ENCODE results near the gene C5orf63. TPM values are rescaled to one million over a fixed set of nuclear protein-coding genes. Genes with fewer than 3 reads are reported as not detected.

The C5orf63 gene
- total and polyA plus RNA-seq, 12 donors: 5.4 to 18.3 (median 12.2) TPM

- no peak for TF ChIP-seq CTCF (IDR thresholded peaks at IDR 0.05)
- H3K4me3 ChIP-seq: no peak overlapping the region
- intact Hi-C loops (cut with DNase I): no loop called here
- peaks cover 0 to 23% (median 6%) of the 10 kb centered on the region in 9 donors for H3K36me3 ChIP-seq
- no peak for DNase-seq
- no peak overlapping the region for H3K27ac ChIP-seq
- H3K9me3 ChIP-seq: no peaks in the 10 kb centered on the region
- ATAC-seq: no peak
- H3K27me3 ChIP-seq: no peaks in the 10 kb centered on the region
- no peaks in the 10 kb centered on the region for H3K4me1 ChIP-seq
- WGBS, 2 donors: 81 to 86% methylated on average over 3 of the region's 3 CpGs
Observed at GRCh38 chr5:127053049-127053448, 20.3 kb downstream of the C5orf63 start.

- no peak overlapping the region for H3K4me3 ChIP-seq
- intact Hi-C loops (cut with DNase I): no loop called here
- no peak overlapping the region for H3K27ac ChIP-seq
- no peaks in the 10 kb centered on the region for H3K9me3 ChIP-seq
- no peaks in the 10 kb centered on the region for H3K27me3 ChIP-seq
- TF ChIP-seq CTCF (IDR thresholded peaks at IDR 0.05): no peak
- peaks cover 0 to 13% (median 6%) of the 10 kb centered on the region in 9 donors for H3K36me3 ChIP-seq
- DNase-seq (no peak), ATAC-seq (no peak)
- no peaks in the 10 kb centered on the region for H3K4me1 ChIP-seq
- WGBS, 2 donors: 94% methylated on average over 1 of the region's 1 CpG
Observed at GRCh38 chr5:127051591-127051990, 21.7 kb downstream of the C5orf63 start.

GRCh38 chr5:127046343-127047072, 26.8 kb downstream of the C5orf63 start:
- ATAC-seq: no peak
- intact Hi-C loops (cut with DNase I): loop anchor here in 4 of 10 donors (10.0 kb wide), 3 partner anchors 192 to 372 kb away; no protein-coding TSS in a partner anchor
- no peak overlapping the region for H3K27ac ChIP-seq
- WGBS, 2 donors: 88 to 93% methylated on average over 4 of the region's 4 CpGs
- H3K27me3 ChIP-seq: no peaks in the 10 kb centered on the region
- peaks cover 0 to 5% (median 0%) of the 10 kb centered on the region in 9 donors for H3K36me3 ChIP-seq
- no peak for DNase-seq
- TF ChIP-seq CTCF (IDR thresholded peaks at IDR 0.05): no peak
- no peaks in the 10 kb centered on the region for H3K9me3 ChIP-seq
- H3K4me1 ChIP-seq: peaks cover 0 to 9% (median 6%) of the 10 kb centered on the region in 9 donors
- no peak overlapping the region for H3K4me3 ChIP-seq

GRCh38 chr5:127042593-127042992, 30.7 kb downstream of the C5orf63 start:
- ATAC-seq: no peak
- intact Hi-C loops (cut with DNase I): loop anchor here in 6 of 10 donors (5.0 to 10.0 kb wide), 4 partner anchors 188 to 368 kb away; no protein-coding TSS in a partner anchor

More at GRCh38 chr5:127042593-127042992, 30.7 kb downstream of the C5orf63 start:
- Histone ChIP-seq H3K27ac (no peak overlapping the region), H3K4me3 (no peak overlapping the region), H3K36me3 (no peaks in the 10 kb centered on the region), H3K4me1 (peaks cover 3 to 38% (median 26%) of the 10 kb centered on the region in 9 donors), H3K27me3 (no peaks in the 10 kb centered on the region), H3K9me3 (no peaks in the 10 kb centered on the region)
- TF ChIP-seq CTCF (IDR thresholded peaks at IDR 0.05): peak in 7 of 9 donors; percentile 20 to 50 (median 39)
- WGBS, 2 donors: 92 to 96% methylated on average over 2 of the region's 2 CpGs
- DNase-seq: no peak

Data from heart right ventricle (tissue), 16 donors.